Cardiac fibroblast (primary cell): ENCODE measurements around the gene FOXD1.
"Not testable (repeated sequence)": the region's sequence is repeated elsewhere in the genome, so short reads cannot be mapped to it uniquely, and the experiment has no call there.

ENCODE experiments used
- DNase-seq, 2 donors: peaks; one replicate each; pipeline versions ENCODE4 v3.0.0 to v3.0.0-alpha.2; 2010; ENCODE audit warnings: low read depth in 2 of 2
- H3K4me3 ChIP-seq, 2 donors: replicated peaks in 1 of 2; 1 replicate in 1 of 2; 2 replicates in 1 of 2; pipeline ENCODE4 v1.5.1; 2011; ENCODE audit warnings: low read depth in 2 of 2, low read length in 2 of 2, mild to moderate bottlenecking in 2 of 2, moderate library complexity in 1 of 2
- TF ChIP-seq, protein P1 (sequence below): IDR thresholded peaks from one replicate; pipeline ENCODE4 v1.5.1; 2011; ENCODE audit warnings: low read depth, mild to moderate bottlenecking, low read length, inconsistent platforms

FOXD1 gene

GRCh38 chr5:73484511-73484910, 35.9 kb upstream of the FOXD1 start:
- no peak for DNase-seq
- no peak overlapping the region for H3K4me3 ChIP-seq
- TF ChIP-seq, protein P1, sequence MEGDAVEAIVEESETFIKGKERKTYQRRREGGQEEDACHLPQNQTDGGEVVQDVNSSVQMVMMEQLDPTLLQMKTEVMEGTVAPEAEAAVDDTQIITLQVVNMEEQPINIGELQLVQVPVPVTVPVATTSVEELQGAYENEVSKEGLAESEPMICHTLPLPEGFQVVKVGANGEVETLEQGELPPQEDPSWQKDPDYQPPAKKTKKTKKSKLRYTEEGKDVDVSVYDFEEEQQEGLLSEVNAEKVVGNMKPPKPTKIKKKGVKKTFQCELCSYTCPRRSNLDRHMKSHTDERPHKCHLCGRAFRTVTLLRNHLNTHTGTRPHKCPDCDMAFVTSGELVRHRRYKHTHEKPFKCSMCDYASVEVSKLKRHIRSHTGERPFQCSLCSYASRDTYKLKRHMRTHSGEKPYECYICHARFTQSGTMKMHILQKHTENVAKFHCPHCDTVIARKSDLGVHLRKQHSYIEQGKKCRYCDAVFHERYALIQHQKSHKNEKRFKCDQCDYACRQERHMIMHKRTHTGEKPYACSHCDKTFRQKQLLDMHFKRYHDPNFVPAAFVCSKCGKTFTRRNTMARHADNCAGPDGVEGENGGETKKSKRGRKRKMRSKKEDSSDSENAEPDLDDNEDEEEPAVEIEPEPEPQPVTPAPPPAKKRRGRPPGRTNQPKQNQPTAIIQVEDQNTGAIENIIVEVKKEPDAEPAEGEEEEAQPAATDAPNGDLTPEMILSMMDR, result no peak

DNA sequence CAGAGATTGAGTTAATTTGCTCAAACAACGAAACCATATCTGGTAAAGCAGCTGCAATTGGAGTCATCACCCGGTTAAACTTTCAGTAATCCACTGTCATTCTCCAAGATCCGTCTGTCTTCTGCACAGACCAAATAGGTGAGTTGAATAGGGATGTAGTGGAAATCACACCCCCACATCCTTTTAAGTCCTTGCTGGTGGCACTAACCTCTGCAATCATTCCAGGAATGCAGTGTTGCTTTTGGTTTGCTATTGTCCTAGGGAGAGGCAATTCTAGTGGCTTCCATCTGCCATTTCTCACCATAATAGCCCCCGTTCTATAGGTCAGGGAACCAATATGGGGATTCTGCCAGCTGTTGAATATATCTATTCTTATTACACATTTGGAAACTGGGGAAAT, 35.1 kb upstream of the FOXD1 start:
- DNase-seq, result no peak
- H3K4me3 ChIP-seq, result no peak overlapping the region
- TF ChIP-seq, protein P1, result no peak

DNA sequence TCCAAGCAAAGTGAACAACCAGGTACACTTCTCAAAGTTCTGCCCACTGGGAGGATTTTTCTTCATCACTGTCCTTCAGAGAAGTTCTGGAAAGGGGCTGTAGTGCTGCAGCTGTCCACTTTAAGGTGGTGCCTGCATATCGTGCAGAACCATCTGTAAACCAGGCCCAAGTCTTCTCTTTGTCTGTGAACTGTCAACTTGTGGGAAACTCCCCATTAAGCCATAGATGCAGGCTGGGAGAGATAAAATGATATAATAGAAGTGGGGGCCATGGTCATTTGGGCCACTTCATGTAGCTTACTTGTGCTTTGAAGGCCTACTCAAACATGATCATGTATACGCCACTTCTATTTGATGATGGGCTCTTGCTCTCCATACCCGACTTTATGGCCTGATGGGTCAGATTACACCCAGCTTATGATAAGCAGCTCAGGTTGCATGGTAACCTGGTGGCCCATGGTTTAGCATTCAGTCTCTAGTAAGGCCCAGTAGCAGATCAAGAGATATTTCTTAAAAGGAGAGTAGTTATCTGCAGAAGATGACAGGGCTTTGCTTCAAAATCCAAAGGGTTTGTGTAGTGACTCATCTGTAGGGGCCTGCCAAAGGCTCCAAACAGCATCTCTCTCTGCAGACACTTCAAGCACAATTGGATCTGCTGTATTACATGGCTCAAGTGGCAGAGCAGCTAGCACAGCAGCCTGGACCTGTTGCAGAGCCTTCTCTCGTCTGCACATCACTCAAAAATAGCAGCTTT, 34.0 kb upstream of the FOXD1 start:
- H3K4me3 ChIP-seq, result no peak overlapping the region
- TF ChIP-seq, protein P1, result no peak
- DNase-seq, result peak; percentile 31 to 49

- no peak overlapping the region for H3K4me3 ChIP-seq
- no peak for DNase-seq
- TF ChIP-seq, protein P1, result no peak
These were observed 31.9 kb upstream of the FOXD1 start for GRCh38 chr5:73480500-73480899.

DNA sequence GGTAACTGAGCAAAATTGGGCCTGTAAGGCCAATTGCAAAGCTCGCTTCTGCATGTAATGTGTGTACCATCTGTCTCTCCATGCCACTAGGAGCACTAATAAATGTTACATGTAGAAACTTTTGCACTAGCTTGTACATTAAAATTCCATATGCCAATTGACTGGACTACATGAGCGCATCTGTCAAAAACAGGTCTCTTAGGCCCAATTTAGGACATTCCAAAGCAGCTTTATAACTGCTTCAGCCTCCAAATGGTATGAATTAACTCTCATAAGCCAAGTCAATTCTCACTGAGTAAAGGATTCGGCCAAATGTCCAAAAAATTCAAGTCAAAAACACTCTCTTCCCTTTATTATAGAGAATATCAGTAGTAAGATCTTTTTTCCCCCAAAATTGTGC, 23.5 kb upstream of the FOXD1 start:
- TF ChIP-seq, protein P1, result no peak
- no peak for DNase-seq
- H3K4me3 ChIP-seq, result no peak overlapping the region

DNA sequence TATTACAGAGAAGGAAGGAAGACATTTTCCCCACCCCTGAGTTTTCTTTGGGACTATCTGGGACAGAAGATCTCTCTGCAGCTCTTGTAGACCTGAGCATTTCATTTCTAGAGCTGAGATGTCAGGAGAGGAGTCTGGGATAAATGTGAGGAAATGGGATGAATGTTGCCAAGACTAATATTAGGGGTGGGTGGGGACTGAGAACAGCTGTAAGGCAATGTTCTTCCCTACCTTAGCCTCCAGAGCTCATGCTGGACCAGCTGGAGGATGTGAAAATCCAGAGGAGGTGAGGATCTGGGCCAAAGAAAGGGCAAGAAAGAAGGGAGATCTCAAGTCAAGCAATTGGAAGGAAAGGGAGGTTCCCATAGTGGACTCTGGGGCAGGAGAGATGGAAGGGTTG, 23.1 kb upstream of the FOXD1 start:
- H3K4me3 ChIP-seq, result no peak overlapping the region
- TF ChIP-seq, protein P1, result no peak
- DNase-seq, result no peak

GRCh38 chr5:73469878-73470277, 21.3 kb upstream of the FOXD1 start:
- TF ChIP-seq, protein P1, result no peak
- no peak overlapping the region for H3K4me3 ChIP-seq
- no peak for DNase-seq

DNA sequence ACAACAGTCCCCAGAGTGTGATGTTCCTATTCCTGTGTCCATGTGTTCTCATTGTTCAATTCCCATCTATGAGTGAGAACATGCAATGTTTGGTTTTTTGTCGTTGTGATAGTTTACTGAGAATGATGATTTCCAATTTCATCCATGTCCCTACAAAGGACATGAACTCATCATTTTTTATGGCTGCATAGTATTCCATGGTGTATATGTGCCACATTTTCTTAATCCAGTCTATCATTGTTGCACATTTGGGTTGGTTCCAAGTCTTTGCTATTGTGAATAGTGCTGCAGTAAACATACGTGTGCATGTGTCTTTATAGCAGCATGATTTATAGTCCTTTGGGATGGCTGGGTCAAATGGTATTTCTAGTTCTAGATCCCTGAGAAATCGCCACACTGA, 20.1 kb upstream of the FOXD1 start:
- not testable (repeated sequence) for H3K4me3 ChIP-seq, DNase-seq
